SK-N-SH treated with all-trans-retinoic acid at 6 μM for 48 hours (cell line): Measurements from ENCODE around the gene CEP170.

Source experiments
- ATAC-seq: fragments of 200-7000 bp; cut with Tn5 transposase; 3 replicates; pipeline ENCODE4 v1.9.1; 2020; ENCODE audit warnings: mild to moderate bottlenecking, moderate library complexity
- ARNTL ChIP-seq: fragments of 450-650 bp; formaldehyde crosslinking; IDR thresholded peaks from 2 replicates; pipeline ENCODE4 v1.5.0; 2020; ENCODE audit warnings: low read depth, mild to moderate bottlenecking, moderate library complexity, borderline replicate concordance
- BACH2 ChIP-seq: fragments of 250-450 bp; sonication (Bioruptor Pico); IDR thresholded peaks from 2 replicates; pipeline ENCODE4 v1.9.0; 2021; ENCODE audit warnings: mild to moderate bottlenecking, borderline replicate concordance
- CSDC2 ChIP-seq: fragments of 250-450 bp; sonication (Bioruptor Pico); IDR thresholded peaks from 2 replicates; pipeline ENCODE4 v1.5.0; 2020; ENCODE audit warnings: mild to moderate bottlenecking, moderate library complexity
- ESRRG ChIP-seq: fragments of 250-450 bp; sonication (Bioruptor Pico); IDR thresholded peaks from 2 replicates; pipeline ENCODE4 v1.6.1; 2021; ENCODE audit warnings: mild to moderate bottlenecking
- GLIS3 ChIP-seq: fragments of 250-450 bp; sonication (Bioruptor Pico); IDR thresholded peaks from 2 replicates; pipeline ENCODE4 v1.5.0; 2020; ENCODE audit warnings: mild to moderate bottlenecking, moderate library complexity
- ISL1 ChIP-seq: fragments of 250-450 bp; sonication (Bioruptor Pico); IDR thresholded peaks from 2 replicates; pipeline ENCODE4 v2.1.2; 2022; ENCODE audit warnings: mild to moderate bottlenecking, moderate library complexity
- OSR1 ChIP-seq: fragments of 250-450 bp; sonication (Bioruptor Pico); IDR thresholded peaks from 2 replicates; pipeline ENCODE4 v1.8.0; 2022; ENCODE audit warnings: moderate library complexity, mild to moderate bottlenecking, inconsistent platforms
- PPARA ChIP-seq: fragments of 250-450 bp; sonication (Bioruptor Pico); IDR thresholded peaks from 2 replicates; pipeline ENCODE4 v1.5.0; 2020; ENCODE audit warnings: mild to moderate bottlenecking, borderline replicate concordance
- RARB ChIP-seq: fragments of 250-450 bp; sonication (Bioruptor Pico); IDR thresholded peaks from 2 replicates; pipeline ENCODE4 v1.8.0; 2021; ENCODE audit warnings: mild to moderate bottlenecking, moderate library complexity
- SNAI2 ChIP-seq: fragments of 250-450 bp; sonication (Bioruptor Pico); IDR thresholded peaks from 2 replicates; pipeline ENCODE4 v1.5.0; 2020; ENCODE audit warnings: mild to moderate bottlenecking, moderate library complexity
- TCF4 ChIP-seq: fragments of 250-450 bp; sonication (Bioruptor Pico); IDR thresholded peaks from 2 replicates; pipeline ENCODE4 v1.8.0; 2021; ENCODE audit warnings: mild to moderate bottlenecking, moderate library complexity, borderline replicate concordance
- TOX ChIP-seq: fragments of 250-450 bp; sonication (Bioruptor Pico); IDR thresholded peaks from 2 replicates; pipeline ENCODE4 v1.8.0; 2021; ENCODE audit warnings: mild to moderate bottlenecking, moderate library complexity, borderline replicate concordance
- ZC3H10 ChIP-seq: fragments of 250-450 bp; sonication (Bioruptor Pico); IDR thresholded peaks from 2 replicates; pipeline ENCODE4 v1.5.1; 2021; ENCODE audit warnings: mild to moderate bottlenecking, moderate library complexity
- ZFP3 ChIP-seq: fragments of 250-450 bp; sonication (Bioruptor Pico); IDR thresholded peaks from 2 replicates; pipeline ENCODE4 v1.5.0; 2020; ENCODE audit warnings: mild to moderate bottlenecking, moderate library complexity
- ZFP30 ChIP-seq: fragments of 450-650 bp; formaldehyde crosslinking; IDR thresholded peaks from 2 replicates; pipeline ENCODE4 v1.5.0; 2022; ENCODE audit warnings: mild to moderate bottlenecking, moderate library complexity
- ZNF565 ChIP-seq: fragments of 450-650 bp; formaldehyde crosslinking; conservative IDR thresholded peaks from 2 replicates; pipeline ENCODE4 v1.5.0; 2020; ENCODE audit warnings: low read depth, mild to moderate bottlenecking, moderate library complexity
- ZNF70 ChIP-seq: fragments of 450-650 bp; formaldehyde crosslinking; IDR thresholded peaks from 2 replicates; pipeline ENCODE4 v1.5.0; 2020; ENCODE audit warnings: mild to moderate bottlenecking, moderate library complexity
- ZNF8 ChIP-seq: fragments of 450-650 bp; formaldehyde crosslinking; IDR thresholded peaks from 2 replicates; pipeline ENCODE4 v1.5.0; 2020; ENCODE audit warnings: mild to moderate bottlenecking, moderate library complexity
- TF ChIP-seq, protein P1 (sequence below): fragments of 250-450 bp; sonication (Bioruptor Pico); IDR thresholded peaks from 2 replicates; pipeline ENCODE4 v1.5.1; 2020; ENCODE audit warnings: low read depth, mild to moderate bottlenecking, moderate library complexity
- TF ChIP-seq, protein P2 (sequence below): fragments of 250-450 bp; sonication (Bioruptor Pico); IDR thresholded peaks from 2 replicates; pipeline ENCODE4 v1.5.1; 2021; ENCODE audit warnings: mild to moderate bottlenecking, moderate library complexity
- TF ChIP-seq, protein P3 (sequence below): fragments of 250-450 bp; sonication (Bioruptor Pico); IDR thresholded peaks from 2 replicates; pipeline ENCODE4 v1.8.0; 2021; ENCODE audit warnings: low read depth, mild to moderate bottlenecking, moderate library complexity, borderline replicate concordance
- TF ChIP-seq, protein P4 (sequence below): fragments of 250-450 bp; sonication (Bioruptor Pico); IDR thresholded peaks from 2 replicates; pipeline ENCODE4 v1.8.0; 2020; ENCODE audit warnings: mild to moderate bottlenecking, moderate library complexity, borderline replicate concordance
- TF ChIP-seq, protein P5 (sequence below): fragments of 250-450 bp; sonication (Bioruptor Pico); IDR thresholded peaks from 2 replicates; pipeline ENCODE4 v1.5.0; 2020; ENCODE audit warnings: mild to moderate bottlenecking, moderate library complexity

CEP170 gene

DNA sequence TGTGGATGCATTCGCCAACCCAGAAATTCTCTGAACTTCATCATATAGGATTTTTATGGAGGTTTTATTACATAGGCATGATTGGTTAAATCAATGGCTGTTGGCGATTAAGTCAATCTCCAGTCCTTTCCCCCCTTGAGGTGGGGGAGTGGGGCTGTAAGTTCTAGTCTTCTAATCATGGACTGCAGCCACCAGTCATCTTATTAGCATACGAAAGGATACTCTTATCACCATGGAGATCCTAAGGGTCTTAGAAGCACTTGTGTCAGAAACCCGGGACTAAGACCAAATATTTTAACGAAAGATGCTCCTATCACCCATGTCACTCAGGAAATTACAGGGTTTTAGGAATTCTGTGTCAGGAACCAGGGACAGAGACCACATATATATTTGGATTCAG is 37.0 kb upstream of the CEP170 start:
- no peak for ATAC-seq
- TF ChIP-seq CSDC2 (CRISPR knock-in tag) (no peak), GLIS3 (CRISPR knock-in tag) (no peak), RARB (no peak), OSR1 (CRISPR knock-in tag) (no peak)
- TF ChIP-seq, protein P1, sequence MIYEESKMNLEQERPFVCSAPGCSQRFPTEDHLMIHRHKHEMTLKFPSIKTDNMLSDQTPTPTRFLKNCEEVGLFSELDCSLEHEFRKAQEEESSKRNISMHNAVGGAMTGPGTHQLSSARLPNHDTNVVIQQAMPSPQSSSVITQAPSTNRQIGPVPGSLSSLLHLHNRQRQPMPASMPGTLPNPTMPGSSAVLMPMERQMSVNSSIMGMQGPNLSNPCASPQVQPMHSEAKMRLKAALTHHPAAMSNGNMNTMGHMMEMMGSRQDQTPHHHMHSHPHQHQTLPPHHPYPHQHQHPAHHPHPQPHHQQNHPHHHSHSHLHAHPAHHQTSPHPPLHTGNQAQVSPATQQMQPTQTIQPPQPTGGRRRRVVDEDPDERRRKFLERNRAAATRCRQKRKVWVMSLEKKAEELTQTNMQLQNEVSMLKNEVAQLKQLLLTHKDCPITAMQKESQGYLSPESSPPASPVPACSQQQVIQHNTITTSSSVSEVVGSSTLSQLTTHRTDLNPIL: no peak
- TF ChIP-seq, protein P2, sequence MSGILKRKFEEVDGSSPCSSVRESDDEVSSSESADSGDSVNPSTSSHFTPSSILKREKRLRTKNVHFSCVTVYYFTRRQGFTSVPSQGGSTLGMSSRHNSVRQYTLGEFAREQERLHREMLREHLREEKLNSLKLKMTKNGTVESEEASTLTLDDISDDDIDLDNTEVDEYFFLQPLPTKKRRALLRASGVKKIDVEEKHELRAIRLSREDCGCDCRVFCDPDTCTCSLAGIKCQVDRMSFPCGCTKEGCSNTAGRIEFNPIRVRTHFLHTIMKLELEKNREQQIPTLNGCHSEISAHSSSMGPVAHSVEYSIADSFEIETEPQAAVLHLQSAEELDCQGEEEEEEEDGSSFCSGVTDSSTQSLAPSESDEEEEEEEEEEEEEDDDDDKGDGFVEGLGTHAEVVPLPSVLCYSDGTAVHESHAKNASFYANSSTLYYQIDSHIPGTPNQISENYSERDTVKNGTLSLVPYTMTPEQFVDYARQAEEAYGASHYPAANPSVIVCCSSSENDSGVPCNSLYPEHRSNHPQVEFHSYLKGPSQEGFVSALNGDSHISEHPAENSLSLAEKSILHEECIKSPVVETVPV (CRISPR knock-in tag): no peak

DNA sequence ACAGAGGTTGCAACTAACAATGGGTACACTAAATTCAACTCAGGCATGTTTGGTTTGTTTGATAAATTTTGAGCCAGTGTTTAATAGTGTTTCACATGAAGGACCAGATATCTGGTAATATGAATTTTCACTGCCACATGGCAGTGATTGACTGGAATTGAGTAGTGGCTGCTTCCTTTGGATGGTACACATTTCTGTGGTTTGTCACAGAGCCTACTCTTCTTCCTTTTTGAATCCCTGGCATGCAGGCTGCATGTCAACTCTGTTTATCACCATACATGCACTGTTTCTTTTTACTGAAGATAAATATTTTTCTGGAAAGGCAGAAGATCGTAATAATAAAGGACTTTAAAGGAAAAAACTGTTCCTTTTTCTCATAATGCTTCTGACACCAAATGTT is 36.2 kb upstream of the CEP170 start:
- TF ChIP-seq ZNF70 (CRISPR knock-in tag) (no peak), PPARA (CRISPR knock-in tag) (no peak), ISL1 (CRISPR knock-in tag) (no peak), OSR1 (CRISPR knock-in tag) (no peak), CSDC2 (CRISPR knock-in tag) (no peak), TOX (CRISPR knock-in tag) (no peak), ZC3H10 (no peak), ZNF8 (CRISPR knock-in tag) (no peak), BACH2 (CRISPR knock-in tag) (no peak), ZNF565 (CRISPR knock-in tag) (no peak), ZFP3 (CRISPR knock-in tag) (no peak), ZFP30 (CRISPR knock-in tag) (no peak), GLIS3 (CRISPR knock-in tag) (no peak)
- TF ChIP-seq, protein P3, sequence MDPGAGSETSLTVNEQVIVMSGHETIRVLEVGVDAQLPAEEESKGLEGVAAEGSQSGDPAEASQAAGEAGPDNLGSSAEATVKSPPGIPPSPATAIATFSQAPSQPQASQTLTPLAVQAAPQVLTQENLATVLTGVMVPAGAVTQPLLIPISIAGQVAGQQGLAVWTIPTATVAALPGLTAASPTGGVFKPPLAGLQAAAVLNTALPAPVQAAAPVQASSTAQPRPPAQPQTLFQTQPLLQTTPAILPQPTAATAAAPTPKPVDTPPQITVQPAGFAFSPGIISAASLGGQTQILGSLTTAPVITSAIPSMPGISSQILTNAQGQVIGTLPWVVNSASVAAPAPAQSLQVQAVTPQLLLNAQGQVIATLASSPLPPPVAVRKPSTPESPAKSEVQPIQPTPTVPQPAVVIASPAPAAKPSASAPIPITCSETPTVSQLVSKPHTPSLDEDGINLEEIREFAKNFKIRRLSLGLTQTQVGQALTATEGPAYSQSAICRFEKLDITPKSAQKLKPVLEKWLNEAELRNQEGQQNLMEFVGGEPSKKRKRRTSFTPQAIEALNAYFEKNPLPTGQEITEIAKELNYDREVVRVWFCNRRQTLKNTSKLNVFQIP (CRISPR knock-in tag): no peak
- TF ChIP-seq, protein P2 (CRISPR knock-in tag): no peak
- TF ChIP-seq, protein P4, sequence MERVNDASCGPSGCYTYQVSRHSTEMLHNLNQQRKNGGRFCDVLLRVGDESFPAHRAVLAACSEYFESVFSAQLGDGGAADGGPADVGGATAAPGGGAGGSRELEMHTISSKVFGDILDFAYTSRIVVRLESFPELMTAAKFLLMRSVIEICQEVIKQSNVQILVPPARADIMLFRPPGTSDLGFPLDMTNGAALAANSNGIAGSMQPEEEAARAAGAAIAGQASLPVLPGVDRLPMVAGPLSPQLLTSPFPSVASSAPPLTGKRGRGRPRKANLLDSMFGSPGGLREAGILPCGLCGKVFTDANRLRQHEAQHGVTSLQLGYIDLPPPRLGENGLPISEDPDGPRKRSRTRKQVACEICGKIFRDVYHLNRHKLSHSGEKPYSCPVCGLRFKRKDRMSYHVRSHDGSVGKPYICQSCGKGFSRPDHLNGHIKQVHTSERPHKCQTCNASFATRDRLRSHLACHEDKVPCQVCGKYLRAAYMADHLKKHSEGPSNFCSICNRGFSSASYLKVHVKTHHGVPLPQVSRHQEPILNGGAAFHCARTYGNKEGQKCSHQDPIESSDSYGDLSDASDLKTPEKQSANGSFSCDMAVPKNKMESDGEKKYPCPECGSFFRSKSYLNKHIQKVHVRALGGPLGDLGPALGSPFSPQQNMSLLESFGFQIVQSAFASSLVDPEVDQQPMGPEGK: no peak
- TF ChIP-seq, all 23 proteins: peak for 0
- peak; percentile 58 for ATAC-seq

DNA sequence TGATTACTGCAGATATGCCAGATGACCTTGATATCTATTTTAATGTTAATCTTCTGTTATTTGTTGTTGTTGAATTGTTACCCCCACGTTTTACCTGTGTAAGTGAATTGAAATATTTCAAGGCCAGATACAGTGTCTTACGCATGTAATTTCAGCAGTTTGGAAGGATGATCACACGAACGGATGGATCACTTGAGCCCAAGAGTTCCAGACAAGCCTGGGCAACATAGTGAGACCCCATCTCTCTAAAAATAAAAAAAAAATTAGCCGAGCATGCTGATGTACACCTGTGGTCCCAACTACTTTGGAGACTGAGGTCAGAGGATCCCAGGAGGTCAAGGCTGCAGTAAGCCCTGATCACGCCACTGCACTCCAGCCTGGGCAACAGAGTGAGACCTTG is 33.0 kb upstream of the CEP170 start:
- ATAC-seq: no peak
- TF ChIP-seq ZC3H10 (no peak), ZFP3 (CRISPR knock-in tag) (no peak), PPARA (CRISPR knock-in tag) (no peak), ESRRG (CRISPR knock-in tag) (no peak), TCF4 (CRISPR knock-in tag) (no peak), ZNF565 (CRISPR knock-in tag) (no peak), ARNTL (CRISPR knock-in tag) (no peak), ISL1 (CRISPR knock-in tag) (no peak), SNAI2 (CRISPR knock-in tag) (no peak), TOX (CRISPR knock-in tag) (no peak), ZNF8 (CRISPR knock-in tag) (no peak)
- TF ChIP-seq, protein P5, sequence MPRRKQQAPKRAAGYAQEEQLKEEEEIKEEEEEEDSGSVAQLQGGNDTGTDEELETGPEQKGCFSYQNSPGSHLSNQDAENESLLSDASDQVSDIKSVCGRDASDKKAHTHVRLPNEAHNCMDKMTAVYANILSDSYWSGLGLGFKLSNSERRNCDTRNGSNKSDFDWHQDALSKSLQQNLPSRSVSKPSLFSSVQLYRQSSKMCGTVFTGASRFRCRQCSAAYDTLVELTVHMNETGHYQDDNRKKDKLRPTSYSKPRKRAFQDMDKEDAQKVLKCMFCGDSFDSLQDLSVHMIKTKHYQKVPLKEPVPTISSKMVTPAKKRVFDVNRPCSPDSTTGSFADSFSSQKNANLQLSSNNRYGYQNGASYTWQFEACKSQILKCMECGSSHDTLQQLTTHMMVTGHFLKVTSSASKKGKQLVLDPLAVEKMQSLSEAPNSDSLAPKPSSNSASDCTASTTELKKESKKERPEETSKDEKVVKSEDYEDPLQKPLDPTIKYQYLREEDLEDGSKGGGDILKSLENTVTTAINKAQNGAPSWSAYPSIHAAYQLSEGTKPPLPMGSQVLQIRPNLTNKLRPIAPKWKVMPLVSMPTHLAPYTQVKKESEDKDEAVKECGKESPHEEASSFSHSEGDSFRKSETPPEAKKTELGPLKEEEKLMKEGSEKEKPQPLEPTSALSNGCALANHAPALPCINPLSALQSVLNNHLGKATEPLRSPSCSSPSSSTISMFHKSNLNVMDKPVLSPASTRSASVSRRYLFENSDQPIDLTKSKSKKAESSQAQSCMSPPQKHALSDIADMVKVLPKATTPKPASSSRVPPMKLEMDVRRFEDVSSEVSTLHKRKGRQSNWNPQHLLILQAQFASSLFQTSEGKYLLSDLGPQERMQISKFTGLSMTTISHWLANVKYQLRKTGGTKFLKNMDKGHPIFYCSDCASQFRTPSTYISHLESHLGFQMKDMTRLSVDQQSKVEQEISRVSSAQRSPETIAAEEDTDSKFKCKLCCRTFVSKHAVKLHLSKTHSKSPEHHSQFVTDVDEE (CRISPR knock-in tag): no peak
- TF ChIP-seq, protein P2 (CRISPR knock-in tag): no peak
- TF ChIP-seq, protein P1: no peak
